Left lung (tissue), 10 donors: ENCODE measurements around the gene GALNTL6. TPM values are rescaled to one million over a fixed set of nuclear protein-coding genes. Genes with fewer than 3 reads are reported as not detected.

Experiments used
- ATAC-seq: fragments of 200-7000 bp; cut with Tn5 transposase; one replicate; pipeline ENCODE4 v1.9.1; 2020; ENCODE audit warnings: moderate library complexity
- DNase-seq, 4 donors: peaks; one replicate each; pipeline ENCODE4 v3.0.0-alpha.2; 2013 to 2020
- H3K27ac ChIP-seq, 2 donors: fragments of 200-600 bp; sonication (generic) in 1 of 2; one replicate each; pipeline versions ENCODE4 v1.5.0 to v1.8.0; 2020 to 2021
- H3K27me3 ChIP-seq, 2 donors: fragments of 200-600 bp; sonication (generic) in 1 of 2; one replicate each; pipeline versions ENCODE4 v1.5.0 to v1.8.0; 2020 to 2021
- H3K36me3 ChIP-seq, 2 donors: fragments of 200-600 bp; sonication (generic) in 1 of 2; one replicate each; pipeline versions ENCODE4 v1.5.0 to v1.8.0; 2020 to 2021
- H3K4me1 ChIP-seq, 2 donors: fragments of 200-600 bp; one replicate each; pipeline ENCODE4 v1.8.0; 2021
- H3K4me3 ChIP-seq, 2 donors: fragments of 200-600 bp; sonication (generic) in 1 of 2; one replicate each; pipeline versions ENCODE4 v1.5.0 to v1.8.0; 2020 to 2021; ENCODE audit warnings: mild to moderate bottlenecking in 1 of 2
- H3K9me3 ChIP-seq, 2 donors: fragments of 200-600 bp; sonication (generic) in 1 of 2; one replicate each; pipeline versions ENCODE4 v1.5.0 to v1.8.0; 2020 to 2021
- CTCF ChIP-seq, 2 donors: fragments of 200-600 bp; sonication (generic) in 1 of 2; IDR thresholded peaks; one replicate each; pipeline versions ENCODE4 v1.5.0 to v1.8.0; 2021; ENCODE audit warnings: antibody characterized with exemption in 2 of 2
- intact Hi-C, 2 donors: fragments of 100-400 bp; cut with DNase I; formaldehyde crosslinking; loops; one replicate each; pipeline versions ENCODE4 v1.11.2 to v1.14.2; 2022
- polyA plus RNA-seq, 6 donors: library from polyadenylated mRNA; unstranded; fragments of 120-200 nt; gene quantifications; one replicate each; pipeline ENCODE4 v1.2.1, GENCODE V29; 2013; ENCODE audit not compliant: insufficient read length in 6 of 6
- total RNA-seq, 2 donors: library from RNA; stranded (reverse); fragmentation: NEBNext Ultra II Directional; extraction: Animal tissue kit (Norgen Biotek cat#: 25700); gene quantifications; one replicate each; pipeline ENCODE4 v1.2.1, GENCODE V29; 2021
- donor health status: DM: no; HTN: yes; CAD: no.
- donor health status: DM: no; HTN: no; CAD: no.

The GALNTL6 gene
- total and polyA plus RNA-seq, 8 donors: 0.11 to 0.16 (median 0.13) TPM; not detected in 5

- intact Hi-C loops: no loop called here
- TF ChIP-seq CTCF (IDR thresholded peaks at IDR 0.05): no peak
- no peak for ATAC-seq
Measured at GRCh38 chr4:172390331-172390730, 577.1 kb downstream of the GALNTL6 start.

GRCh38 chr4:172392741-172393140 is 579.5 kb downstream of the GALNTL6 start:
- DNase-seq (no peak), ATAC-seq (no peak)
- no peak overlapping the region for H3K4me3 ChIP-seq
- no peaks in the 10 kb centered on the region for H3K36me3 ChIP-seq
- H3K27me3 ChIP-seq: no peaks in the 10 kb centered on the region
- no peak for TF ChIP-seq CTCF (IDR thresholded peaks at IDR 0.05)
- H3K4me1 ChIP-seq: no peaks in the 10 kb centered on the region
- intact Hi-C loops: no loop called here
- no peak overlapping the region for H3K27ac ChIP-seq
- H3K9me3 ChIP-seq: no peaks in the 10 kb centered on the region

More at GRCh38 chr4:172390331-172390730, 577.1 kb downstream of the GALNTL6 start:
- Histone ChIP-seq H3K9me3 (no peaks in the 10 kb centered on the region), H3K27ac (no peak overlapping the region), H3K4me3 (no peak overlapping the region), H3K36me3 (no peaks in the 10 kb centered on the region), H3K27me3 (no peaks in the 10 kb centered on the region), H3K4me1 (no peaks in the 10 kb centered on the region)
- no peak for DNase-seq

- no peaks in the 10 kb centered on the region for H3K9me3 ChIP-seq
- DNase-seq: no peak
Measured at GRCh38 chr4:172393220-172393619, 580.0 kb downstream of the GALNTL6 start.

GRCh38 chr4:172404676-172405075 is 591.5 kb downstream of the GALNTL6 start:
- Histone ChIP-seq H3K9me3 (no peaks in the 10 kb centered on the region), H3K27me3 (no peaks in the 10 kb centered on the region), H3K36me3 (no peaks in the 10 kb centered on the region), H3K27ac (no peak overlapping the region), H3K4me1 (no peaks in the 10 kb centered on the region), H3K4me3 (no peak overlapping the region)
- intact Hi-C loops: no loop called here
- no peak for TF ChIP-seq CTCF (IDR thresholded peaks at IDR 0.05)
- no peak for DNase-seq
- no peak for ATAC-seq

More at GRCh38 chr4:172393220-172393619, 580.0 kb downstream of the GALNTL6 start:
- H3K4me1 ChIP-seq: no peaks in the 10 kb centered on the region
- H3K27me3 ChIP-seq: no peaks in the 10 kb centered on the region
- intact Hi-C loops: no loop called here
- no peaks in the 10 kb centered on the region for H3K36me3 ChIP-seq
- no peak overlapping the region for H3K27ac ChIP-seq
- ATAC-seq: no peak
- H3K4me3 ChIP-seq: no peak overlapping the region
- no peak for TF ChIP-seq CTCF (IDR thresholded peaks at IDR 0.05)

- no peaks in the 10 kb centered on the region for H3K27me3 ChIP-seq
- ATAC-seq: no peak
- no peak for TF ChIP-seq CTCF (IDR thresholded peaks at IDR 0.05)
- no peaks in the 10 kb centered on the region for H3K9me3 ChIP-seq
- no peak overlapping the region for H3K4me3 ChIP-seq
- no peak overlapping the region for H3K27ac ChIP-seq
- no peaks in the 10 kb centered on the region for H3K4me1 ChIP-seq
- intact Hi-C loops: no loop called here
- H3K36me3 ChIP-seq: no peaks in the 10 kb centered on the region
- no peak for DNase-seq
Measured at GRCh38 chr4:172410363-172410762, 597.2 kb downstream of the GALNTL6 start.
